H1 (cell line): ENCODE results near the gene SPAG16. TPM values are rescaled to one million over a fixed set of nuclear protein-coding genes. Genes with fewer than 3 reads are reported as not detected.

ENCODE experiments used
- CTCF ChIA-PET: fragments of 300-600 bp; sonication (Branson Sonifier 250); formaldehyde crosslinking; loops from one replicate; lab custom pipeline; 2021; ENCODE audit not compliant: partially characterized antibody; lab: Charles Lee
- POLR2A ChIA-PET: fragments of 300-600 bp; sonication (Branson Sonifier 250); formaldehyde crosslinking; loops from one replicate; lab custom pipeline; 2021; ENCODE audit warnings: inconsistent platforms; ENCODE audit not compliant: partially characterized antibody; lab: Charles Lee
- DNase-seq, 2 experiments: peaks; one replicate each; pipeline versions ENCODE4 v3.0.0 to v3.0.0-alpha.2; 2010 to 2022; ENCODE audit warnings: low spot score in 2 of 2, low read depth in 1 of 2, mixed read lengths in 1 of 2
- FAIRE-seq: peaks from 2 replicates; lab custom pipeline; 2011; peaks lifted over from hg19 to GRCh38; lab: Jason Lieb, UNC
- H2AFZ ChIP-seq: 2 replicates; pipeline ENCODE4 v1.8.1; 2012; ENCODE audit warnings: low read length, inconsistent platforms
- H2AK5ac ChIP-seq: 2 replicates; pipeline ENCODE4 v1.6.1; 2013; ENCODE audit warnings: low read depth, low read length
- H2BK120ac ChIP-seq: replicated peaks from 2 replicates; pipeline ENCODE3; 2013; ENCODE audit warnings: low read depth, low read length, inconsistent platforms
- H2BK12ac ChIP-seq: 2 replicates; pipeline ENCODE4 v1.6.1; 2013; ENCODE audit warnings: low read depth, low read length
- H2BK15ac ChIP-seq: 2 replicates; pipeline ENCODE4 v1.6.1; 2013; ENCODE audit warnings: low read length
- H2BK20ac ChIP-seq: 2 replicates; pipeline ENCODE4 v1.6.1; 2013; ENCODE audit warnings: low read length
- H2BK5ac ChIP-seq: 2 replicates; pipeline ENCODE4 v1.6.1; 2013; ENCODE audit warnings: low read depth, low read length
- H3K14ac ChIP-seq: 2 replicates; pipeline ENCODE4 v1.6.1; 2013; ENCODE audit warnings: inconsistent platforms; ENCODE audit not compliant: insufficient read length
- H3K18ac ChIP-seq: 2 replicates; pipeline ENCODE4 v1.6.1; 2013; ENCODE audit warnings: low read length; ENCODE audit errors: extremely low read depth
- H3K23ac ChIP-seq: 2 replicates; pipeline ENCODE4 v1.6.1; 2013; ENCODE audit warnings: inconsistent platforms; ENCODE audit not compliant: insufficient read length
- H3K23me2 ChIP-seq: 2 replicates; pipeline ENCODE4 v1.6.1; 2013; ENCODE audit warnings: low read depth, low read length
- H3K27ac ChIP-seq: 2 replicates; pipeline ENCODE4 v1.6.1; 2011; ENCODE audit warnings: low read depth, low read length, inconsistent platforms
- H3K27me3 ChIP-seq, 4 experiments: replicated peaks in 1 of 4; 1 replicate in 1 of 4; 2 replicates in 3 of 4; pipeline versions ENCODE4 v1.6.1 to v1.8.1; 2011 to 2013; ENCODE audit warnings: low read length in 3 of 4, mild to moderate bottlenecking in 3 of 4, inconsistent platforms in 2 of 4, mixed read lengths in 2 of 4, moderate library complexity in 1 of 4; ENCODE audit not compliant: control insufficient read depth in 3 of 4, insufficient read depth in 3 of 4; ENCODE audit errors: extremely low read depth in 1 of 4
- H3K36me3 ChIP-seq, 4 experiments: 2 replicates each; pipeline versions ENCODE4 v1.6.1 to v1.8.1; 2011 to 2013; ENCODE audit warnings: mild to moderate bottlenecking in 4 of 4, low read length in 3 of 4, moderate library complexity in 2 of 4, control low read depth in 1 of 4, inconsistent platforms in 1 of 4; ENCODE audit not compliant: insufficient read depth in 4 of 4, control insufficient read depth in 2 of 4
- H3K4ac ChIP-seq: replicated peaks from 2 replicates; pipeline ENCODE3; 2013; ENCODE audit warnings: low read length, low read depth, mixed read lengths, inconsistent platforms; ENCODE audit not compliant: insufficient read length
- H3K4me1 ChIP-seq, 4 experiments: replicated peaks in 1 of 4; 1 replicate in 1 of 4; 2 replicates in 3 of 4; pipeline versions ENCODE4 v1.6.1 to v1.8.1; 2011 to 2013; ENCODE audit warnings: low read length in 3 of 4, inconsistent platforms in 2 of 4, mixed read lengths in 1 of 4; ENCODE audit not compliant: insufficient read depth in 4 of 4, control insufficient read depth in 3 of 4
- H3K4me2 ChIP-seq, 2 experiments: 2 replicates each; pipeline versions ENCODE4 v1.6.1 to v1.8.1; 2011 to 2013; ENCODE audit warnings: low read depth in 2 of 2, low read length in 2 of 2, control low read depth in 1 of 2, inconsistent platforms in 1 of 2, mild to moderate bottlenecking in 1 of 2; ENCODE audit not compliant: insufficient read depth in 1 of 2
- H3K4me3 ChIP-seq, 4 experiments: fragments of 200-600, 300-600 bp in 1 of 4; sonication (generic), shearing (Covaris generic), sonication (Bioruptor Twin) in 1 of 4; 2 replicates each; pipeline versions ENCODE4 v1.5.1 to v1.8.1; 2011 to 2016; ENCODE audit warnings: low read length in 4 of 4, low read depth in 3 of 4, control low read depth in 2 of 4, inconsistent platforms in 2 of 4, mild to moderate bottlenecking in 2 of 4, mixed read lengths in 1 of 4, moderate library complexity in 1 of 4; ENCODE audit not compliant: insufficient read depth in 2 of 4; ENCODE audit errors: extremely low read depth in 1 of 4
- H3K56ac ChIP-seq: replicated peaks from 2 replicates; pipeline ENCODE3; 2013; ENCODE audit warnings: low read depth, mild to moderate bottlenecking, mixed read lengths, low read length, inconsistent platforms; ENCODE audit not compliant: insufficient read length
- H3K79me1 ChIP-seq: 2 replicates; pipeline ENCODE4 v1.6.1; 2013; ENCODE audit warnings: low read depth, low read length, control low read depth
- H3K79me2 ChIP-seq, 2 experiments: 2 replicates each; pipeline versions ENCODE4 v1.6.1 to v1.8.1; 2012 to 2013; ENCODE audit warnings: low read length in 2 of 2, mild to moderate bottlenecking in 2 of 2, inconsistent platforms in 1 of 2; ENCODE audit not compliant: insufficient read depth in 2 of 2, control insufficient read depth in 1 of 2
- H3K9ac ChIP-seq, 4 experiments: replicated peaks in 1 of 4; 1 replicate in 1 of 4; 2 replicates in 3 of 4; pipeline versions ENCODE4 v1.6.1 to v1.8.1; 2011 to 2013; ENCODE audit warnings: low read depth in 3 of 4, low read length in 3 of 4, control low read depth in 2 of 4, mild to moderate bottlenecking in 2 of 4, moderate library complexity in 2 of 4, inconsistent platforms in 1 of 4; ENCODE audit errors: extremely low read depth in 1 of 4
- H3K9me3 ChIP-seq, 2 experiments: 2 replicates each; pipeline versions ENCODE4 v1.6.1 to v1.8.1; 2012 to 2013; ENCODE audit warnings: mild to moderate bottlenecking in 2 of 2, moderate library complexity in 2 of 2, control low read depth in 1 of 2, inconsistent platforms in 1 of 2, low read depth in 1 of 2, low read length in 1 of 2, mixed read lengths in 1 of 2; ENCODE audit not compliant: insufficient read depth in 2 of 2
- H4K20me1 ChIP-seq, 2 experiments: replicated peaks in 1 of 2; 2 replicates each; pipeline versions ENCODE3 to v1.8.1; 2011 to 2013; ENCODE audit warnings: inconsistent platforms in 2 of 2, low read length in 2 of 2, mild to moderate bottlenecking in 1 of 2; ENCODE audit not compliant: insufficient read depth in 2 of 2, control insufficient read depth in 1 of 2
- H4K5ac ChIP-seq: 2 replicates; pipeline ENCODE4 v1.6.1; 2013; ENCODE audit warnings: low read length, low read depth, mixed read lengths, inconsistent platforms; ENCODE audit not compliant: insufficient read length
- H4K8ac ChIP-seq: 2 replicates; pipeline ENCODE4 v1.8.0; 2013; ENCODE audit warnings: mild to moderate bottlenecking, moderate library complexity, low read length, inconsistent platforms; ENCODE audit not compliant: insufficient read depth; ENCODE audit errors: extremely low read depth
- H4K91ac ChIP-seq: replicated peaks from 2 replicates; pipeline ENCODE3; 2013; ENCODE audit warnings: low read length, mixed read lengths, inconsistent platforms; ENCODE audit not compliant: insufficient read length
- ATF3 ChIP-seq: IDR thresholded peaks from 2 replicates; pipeline ENCODE4 v1.6.1; 2011; ENCODE audit warnings: low read depth, mild to moderate bottlenecking, low read length; ENCODE audit not compliant: insufficient read depth
- CREB1 ChIP-seq: IDR thresholded peaks from 2 replicates; pipeline ENCODE4 v1.6.1; 2012; ENCODE audit warnings: inconsistent platforms
- KDM5A ChIP-seq: fragments of 200-600 bp; IDR thresholded peaks from 2 replicates; pipeline ENCODE4 v1.7.1; 2012; ENCODE audit warnings: mild to moderate bottlenecking, low read length, inconsistent platforms, mixed read lengths
- MAX ChIP-seq: IDR thresholded peaks from 2 replicates; pipeline ENCODE4 v1.6.1; 2012; ENCODE audit warnings: inconsistent platforms
- SAP30 ChIP-seq: fragments of 300-600 bp; sonication (generic); IDR thresholded peaks from 2 replicates; pipeline ENCODE4 v1.7.1; 2012; ENCODE audit warnings: low read length, moderate library complexity, mild to moderate bottlenecking, inconsistent platforms; ENCODE audit not compliant: insufficient read depth, insufficient replicate concordance
- SIRT6 ChIP-seq: IDR thresholded peaks from one replicate; pipeline ENCODE4 v1.7.1; 2012; ENCODE audit warnings: low read length, inconsistent platforms
- YY1 ChIP-seq: IDR thresholded peaks from 2 replicates; pipeline ENCODE4 v1.6.1; 2011; ENCODE audit warnings: low read depth, mild to moderate bottlenecking, low read length
- WGBS, 2 experiments: shearing (Covaris generic) in 1 of 2; methylation state at CpG; one replicate each; pipeline versions ENCODE4 v1.1.6 to v1.1.7; 2013 to 2015; ENCODE audit warnings: low lambda C conversion rate in 2 of 2, mixed read lengths in 2 of 2, inconsistent platforms in 1 of 2, low coverage in 1 of 2, missing lambda C conversion rate in 1 of 2; ENCODE audit not compliant: insufficient replicate concordance in 2 of 2, insufficient coverage in 1 of 2, insufficient read length in 1 of 2; ENCODE audit errors: extremely low coverage in 1 of 2, missing lambda C conversion rate in 1 of 2; 5-methylcytosine and 5-hydroxymethylcytosine counted together
- polyA plus RNA-seq, 7 experiments: library from polyadenylated mRNA; depleted of rRNA in 3 of 7; stranded (reverse) in 5 of 7; unstranded in 2 of 7; fragments of >200 nt in 5 of 7; fragments of 200-250 nt in 2 of 7; gene quantifications; 1 replicate in 5 of 7; 2 replicates in 1 of 7; 4 replicates in 1 of 7; pipeline versions ENCODE4 v1.2.1 to v1.2.3, GENCODE V29; 2011 to 2013; ENCODE audit warnings: missing spikeins in 2 of 7, mixed read lengths in 2 of 7
- total RNA-seq: library from RNA; stranded (reverse); fragmentation: NEBNext Ultra II Directional; extraction: Animal tissue kit (Norgen Biotek cat#: 25700); gene quantifications from 2 replicates; pipeline ENCODE4 v1.2.1, GENCODE V29; 2021

The SPAG16 gene
- total and polyA plus RNA-seq, 2 of the 8 experiments (the other 6 are each of a cell fraction or from before 2014, with no cell fraction given), result 6.0 to 14.9 TPM

- TF ChIP-seq ATF3, result no peak
- TF ChIP-seq MAX, result no peak
- TF ChIP-seq CREB1, result no peak
- no peak for TF ChIP-seq KDM5A
- no peak for TF ChIP-seq YY1
- TF ChIP-seq SIRT6, result no peak
- no peak for TF ChIP-seq SAP30
- no peak for FAIRE-seq
- no peak overlapping the region for H3K18ac ChIP-seq
- no peak overlapping the region for H4K91ac ChIP-seq
- no peak overlapping the region for H3K9ac ChIP-seq
- no peak overlapping the region for H3K27ac ChIP-seq
- no peaks in the 10 kb centered on the region for H3K27me3 ChIP-seq
- no peak overlapping the region for H3K4me2 ChIP-seq
- no peaks in the 10 kb centered on the region for H3K9me3 ChIP-seq
- no peaks in the 10 kb centered on the region for H3K79me2 ChIP-seq
- H4K8ac ChIP-seq, result no peak overlapping the region
- H3K23me2 ChIP-seq, result no peaks in the 10 kb centered on the region
- H2BK12ac ChIP-seq, result no peak overlapping the region
- DNase-seq, result no peak
- no peak overlapping the region for H4K5ac ChIP-seq
- H3K23ac ChIP-seq, result no peak overlapping the region
- H3K4ac ChIP-seq, result no peak overlapping the region
- no peak overlapping the region for H3K4me3 ChIP-seq
- H3K79me1 ChIP-seq, result no peaks in the 10 kb centered on the region
- no peak overlapping the region for H2BK15ac ChIP-seq
- H3K4me1 ChIP-seq, result 0 out of 7 replicates have a peak, but pooled peaks cover 0 to 2% (median 0%) of the 10 kb centered on the region in 4 experiments
- no peak overlapping the region for H3K56ac ChIP-seq
- H2AK5ac ChIP-seq, result no peak overlapping the region
- ChIA-PET POLR2A (no interaction called here), CTCF (interaction anchor here (0.8 kb wide), 1 partner anchor 38 kb away, joined by 3 read pairs; no protein-coding TSS in a partner anchor)
- no peak overlapping the region for H2BK120ac ChIP-seq
- no peak overlapping the region for H2BK20ac ChIP-seq
- no peak overlapping the region for H2AFZ ChIP-seq
- 89% methylated on average over 5 of the region's 5 CpGs; no CpG with 5 or more reads in 1 of the 2 experiments for WGBS, 2 experiments
- H2BK5ac ChIP-seq, result no peak overlapping the region
- H4K20me1 ChIP-seq, result no peaks in the 10 kb centered on the region
- no peaks in the 10 kb centered on the region for H3K36me3 ChIP-seq
- no peak overlapping the region for H3K14ac ChIP-seq
Measured at GRCh38 chr2:213455316-213456008, 171.2 kb downstream of the SPAG16 start.
